Measurements from ENCODE around the gene SPATA32.

Gene SPATA32

DNA sequence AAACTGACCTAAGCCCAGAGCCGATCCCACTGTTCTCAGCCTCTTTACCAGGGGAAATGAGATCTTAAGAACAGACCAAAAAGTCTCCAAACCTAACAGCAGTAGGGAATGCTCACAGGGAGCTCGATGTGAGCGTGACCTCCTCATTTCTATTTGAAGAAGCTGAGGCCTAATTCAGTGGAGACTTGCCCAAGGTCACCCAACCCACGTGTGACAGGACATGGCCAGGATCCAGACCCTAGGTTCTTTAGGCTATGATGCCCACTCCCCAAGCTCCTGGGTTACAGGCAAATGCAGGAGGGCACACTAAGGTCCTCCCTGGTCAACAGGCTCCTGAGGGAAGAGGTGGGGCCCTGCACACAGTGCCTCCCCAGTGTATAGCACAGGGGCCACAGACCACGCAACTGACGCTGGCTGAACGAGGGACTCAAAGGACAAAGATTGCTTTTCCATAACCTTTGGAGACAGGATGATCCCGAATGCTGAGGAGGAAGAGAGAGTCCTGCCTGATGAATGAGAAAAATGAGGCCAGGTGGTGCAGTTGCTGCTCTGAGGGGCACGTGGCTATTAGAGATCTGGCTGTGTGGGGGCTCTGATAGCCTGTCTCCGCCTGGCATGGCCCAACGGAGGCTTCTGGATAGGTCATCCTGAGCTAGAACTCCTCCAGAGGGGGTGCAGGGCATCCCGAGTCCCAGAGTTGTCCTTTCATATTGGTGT, 31.0 kb upstream of the SPATA32 start:
- no peak for DNase-seq

DNA sequence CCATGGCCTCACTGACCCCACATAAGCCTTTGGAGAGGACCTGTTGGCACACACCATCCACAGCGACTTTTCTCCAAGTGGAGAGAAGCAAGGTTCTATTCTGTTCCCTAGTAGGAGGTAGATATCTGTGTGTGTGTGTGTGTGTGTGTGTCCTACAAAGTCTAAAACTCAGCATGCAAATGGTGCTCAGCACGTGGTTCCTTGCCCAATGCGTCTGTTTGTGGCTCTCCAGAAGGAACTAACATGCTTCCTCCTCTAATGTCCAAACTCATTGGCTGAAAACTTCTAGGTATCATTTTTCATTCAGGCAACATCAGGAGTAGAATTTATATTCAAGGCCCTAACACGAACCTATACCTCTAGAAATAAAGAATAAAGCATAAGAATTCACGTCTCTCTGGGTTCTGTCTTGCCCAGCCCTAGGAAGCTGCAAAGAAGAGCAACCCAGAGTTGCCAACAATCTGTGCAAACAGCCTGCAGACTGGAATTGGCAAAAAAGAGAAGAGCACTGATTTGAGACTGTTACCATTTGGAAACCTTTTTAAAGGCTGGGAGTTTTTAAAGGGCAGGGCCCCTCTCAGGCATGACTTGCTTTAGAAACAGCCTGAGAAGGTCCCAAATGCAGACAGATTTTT, 29.4 kb upstream of the SPATA32 start:
- DNase-seq = no peak

DNA sequence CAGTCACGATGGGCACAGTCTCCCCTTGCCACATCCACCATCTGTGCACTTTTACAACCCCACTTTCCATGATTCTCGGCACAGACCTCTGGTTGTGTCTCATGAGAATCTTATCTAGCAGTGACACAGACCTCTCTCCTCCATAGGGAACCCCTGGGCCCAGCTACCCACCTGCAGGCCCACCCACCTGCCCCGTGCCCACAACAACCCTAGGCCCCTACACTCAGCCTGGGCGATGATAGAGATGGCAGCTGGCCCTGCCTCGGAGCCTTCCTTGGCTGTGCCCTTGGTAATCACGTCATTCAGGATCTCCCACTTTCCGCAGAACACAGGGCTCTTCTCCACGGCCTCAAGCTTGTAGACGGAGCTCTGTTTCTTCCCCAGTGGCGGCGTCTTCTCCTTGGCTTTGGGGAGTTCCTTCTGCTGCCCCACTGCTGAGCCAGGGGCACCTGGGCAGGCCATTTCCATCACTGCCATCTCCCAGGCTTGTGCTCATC, 28.4 kb upstream of the SPATA32 start:
- no peak for DNase-seq

DNA sequence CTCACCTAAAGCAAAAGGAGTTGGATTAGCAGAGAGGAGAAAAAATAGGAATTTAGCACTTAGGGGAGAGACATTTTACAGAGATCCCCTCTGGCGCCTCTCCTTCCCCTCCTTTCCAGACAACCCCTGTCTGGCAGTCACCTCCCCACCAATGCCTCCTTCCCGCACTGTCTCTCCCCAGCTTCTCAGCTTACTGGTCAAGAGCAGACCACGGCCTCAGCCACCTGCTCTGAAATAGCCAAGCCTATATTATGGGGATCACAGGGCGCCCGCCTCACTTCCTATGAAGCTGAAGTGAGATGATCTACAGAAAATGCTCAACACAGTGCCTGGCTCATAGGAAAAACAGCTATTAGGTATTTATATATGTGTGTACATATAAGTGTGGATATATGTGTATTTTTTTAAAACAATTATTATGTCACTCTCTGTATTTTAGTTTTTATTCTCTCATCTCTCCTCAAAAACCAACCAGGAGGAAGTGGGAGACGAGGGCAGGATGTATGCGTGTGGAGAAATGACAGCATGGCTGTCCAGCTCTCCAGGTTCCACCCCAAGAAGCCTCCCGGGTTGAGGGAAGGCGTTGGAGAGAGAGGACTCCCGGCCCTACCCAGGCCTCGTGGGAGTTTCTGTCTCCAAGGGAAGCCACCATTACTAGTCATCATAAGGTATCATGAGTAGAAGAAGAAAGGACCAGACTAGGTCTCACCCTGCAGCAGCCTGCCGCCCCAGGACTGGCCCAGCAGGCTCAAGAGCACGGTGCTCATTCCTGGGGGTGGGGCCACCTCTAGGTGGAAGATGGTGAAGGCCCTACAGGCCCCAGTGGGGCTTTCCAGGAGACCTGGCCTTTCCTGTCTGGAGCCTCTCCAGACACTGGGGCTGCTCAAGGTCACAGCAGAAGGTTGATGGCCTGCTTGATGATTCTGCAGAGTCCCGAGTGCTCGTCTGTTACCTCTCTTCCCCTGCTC, 27.7 kb upstream of the SPATA32 start:
- DNase-seq = no peak

DNA sequence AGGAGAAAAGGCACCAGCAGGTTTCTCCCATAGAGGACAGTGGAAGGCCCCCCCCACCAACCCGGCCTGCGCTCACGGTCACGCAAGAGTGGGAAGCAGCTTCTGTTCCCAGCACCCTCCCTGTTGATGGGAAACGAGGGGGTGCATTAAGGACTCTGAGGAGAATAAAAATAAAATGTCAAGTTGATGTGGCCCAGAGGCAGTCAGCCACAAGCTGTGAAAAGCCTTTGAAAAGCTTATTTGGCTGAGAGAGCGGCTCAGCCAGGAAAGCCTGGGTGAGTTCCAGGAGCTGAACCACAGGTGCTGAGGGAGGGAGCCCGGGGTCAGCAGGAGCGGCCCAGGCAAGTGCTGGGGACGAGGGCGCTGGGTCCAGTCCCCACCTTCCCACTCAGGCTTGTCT, 26.9 kb upstream of the SPATA32 start:
- DNase-seq = no peak

DNA sequence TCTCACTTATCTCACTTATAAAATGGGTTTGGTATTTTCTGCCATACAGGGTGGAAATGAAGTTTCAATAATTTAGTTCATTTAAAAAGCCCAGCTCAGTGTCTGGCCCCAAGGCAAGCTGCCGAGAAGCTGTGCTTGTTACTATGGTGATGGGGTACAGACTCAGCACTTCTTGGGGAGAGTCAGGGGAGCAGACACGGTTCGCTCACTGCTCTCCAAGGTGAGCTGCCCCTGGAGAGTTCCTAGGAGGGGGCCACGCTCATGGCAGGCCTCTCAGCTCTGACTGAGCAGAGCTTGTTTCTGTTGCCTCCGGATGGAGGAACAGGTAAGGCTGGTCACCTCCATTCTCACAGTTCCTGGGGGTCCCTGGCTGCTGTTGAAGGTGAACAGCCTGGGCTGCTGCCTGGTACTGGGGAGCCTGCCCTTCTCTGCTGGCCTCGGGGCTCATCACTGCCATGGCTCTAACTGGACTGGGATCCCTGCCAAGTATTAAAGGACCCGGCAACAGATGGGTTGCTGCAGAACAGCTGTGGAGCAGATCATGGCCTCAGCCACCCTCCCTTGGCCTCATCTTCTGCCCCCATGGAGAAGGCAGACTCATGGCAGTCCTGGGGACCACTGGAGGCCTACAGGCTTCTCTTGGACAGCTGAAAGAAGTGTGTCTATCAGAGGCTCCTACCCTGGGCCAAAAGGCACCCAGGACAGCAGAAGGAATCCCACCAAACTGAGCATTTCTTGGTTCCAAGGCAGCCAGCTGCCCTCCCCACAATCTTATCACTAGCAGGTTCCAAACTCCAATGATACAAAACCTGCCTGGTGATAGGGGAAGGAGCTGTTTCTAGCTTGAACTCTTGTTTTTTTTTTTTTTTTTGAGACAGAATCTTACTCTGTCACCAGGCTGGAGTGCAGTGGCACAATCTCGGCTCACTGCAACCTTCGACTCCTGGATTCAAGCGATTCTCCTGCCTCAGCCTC, 25.9 kb upstream of the SPATA32 start:
- DNase-seq = no peak

DNA sequence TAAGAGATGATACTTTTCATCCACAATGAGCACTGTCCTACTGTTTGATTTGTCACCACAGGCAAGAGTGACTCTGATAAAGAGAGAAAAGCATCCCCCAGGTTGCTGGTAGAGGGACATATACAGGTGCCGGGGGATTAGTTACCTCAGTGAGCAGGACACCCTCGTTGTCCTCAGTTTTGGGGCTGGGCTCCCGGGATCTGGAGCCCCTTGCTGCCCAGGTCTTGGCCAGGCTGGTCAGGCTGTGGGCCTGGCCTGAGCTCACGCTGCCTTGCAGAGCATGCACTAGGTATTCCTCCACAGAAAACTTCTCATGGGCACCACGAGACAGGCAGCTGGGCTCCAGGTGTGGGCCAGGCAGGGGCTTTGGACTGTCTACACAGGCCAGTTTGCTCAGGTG, 24.4 kb upstream of the SPATA32 start:
- DNase-seq = no peak

DNA sequence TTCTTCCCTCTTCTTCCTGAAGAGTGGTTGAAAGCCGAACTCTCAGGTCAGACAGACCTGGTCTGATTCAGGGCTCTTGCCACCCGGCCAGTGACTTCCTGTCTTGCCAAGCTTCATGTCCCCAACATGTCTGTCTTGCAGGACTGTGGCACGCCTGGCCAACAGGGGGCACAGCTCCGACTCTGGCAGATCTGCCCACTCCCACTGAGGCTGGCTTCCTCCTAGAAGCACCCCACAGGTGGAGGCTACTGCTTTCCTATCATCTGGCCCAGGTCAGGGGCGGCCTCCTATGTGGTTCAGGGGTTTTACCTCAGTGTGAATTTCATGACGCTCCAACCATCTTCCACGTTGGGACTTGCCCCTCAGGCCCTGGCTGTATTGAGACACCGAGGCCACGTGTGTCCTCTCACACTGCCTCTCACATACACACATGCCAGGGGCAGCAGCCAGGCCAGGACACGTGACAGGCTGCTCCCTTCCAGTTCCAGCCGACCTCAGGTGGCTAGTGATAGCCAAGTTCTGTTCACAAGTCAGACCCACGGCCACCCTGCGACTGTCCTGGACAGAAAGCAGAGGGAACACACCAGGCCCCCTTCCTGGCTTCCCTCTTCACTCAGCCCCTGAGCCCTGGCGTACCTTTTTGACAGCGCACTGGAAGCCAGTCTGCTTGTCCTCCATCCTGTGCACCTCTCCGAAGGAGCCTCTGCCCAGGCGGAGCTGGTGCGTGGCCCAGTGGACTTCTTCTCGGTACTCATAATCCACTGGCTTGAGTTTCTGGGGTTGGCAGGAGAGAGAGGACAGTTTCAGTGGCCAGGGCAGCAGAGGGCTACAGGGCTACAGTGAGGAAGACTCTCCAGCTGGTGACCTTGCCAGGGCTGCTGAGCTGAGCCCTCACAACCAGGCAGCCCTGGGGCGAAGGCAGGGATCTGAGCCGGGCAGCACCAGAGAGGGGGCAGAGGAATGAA, 22.6 kb upstream of the SPATA32 start:
- DNase-seq = no peak

DNA sequence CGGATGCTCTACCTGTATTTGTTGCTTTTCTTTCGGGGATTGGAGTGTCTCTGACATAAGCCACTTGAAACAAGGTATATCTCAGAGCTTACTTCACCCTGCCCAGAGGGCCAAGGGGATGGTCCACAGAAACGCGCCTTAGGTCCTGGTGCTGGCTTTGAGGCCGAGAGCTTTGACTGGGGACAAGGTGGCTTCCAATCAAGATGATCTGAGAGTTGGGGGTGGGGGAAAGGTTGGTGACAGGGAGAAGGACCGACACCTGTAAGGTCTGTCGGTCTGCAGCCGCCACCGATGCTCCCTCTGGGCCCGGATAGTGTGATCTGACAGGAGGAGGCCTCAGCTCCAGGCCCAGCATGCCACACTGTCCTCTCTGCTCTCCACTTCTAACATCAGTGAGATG, 21.8 kb upstream of the SPATA32 start:
- DNase-seq = no peak

DNA sequence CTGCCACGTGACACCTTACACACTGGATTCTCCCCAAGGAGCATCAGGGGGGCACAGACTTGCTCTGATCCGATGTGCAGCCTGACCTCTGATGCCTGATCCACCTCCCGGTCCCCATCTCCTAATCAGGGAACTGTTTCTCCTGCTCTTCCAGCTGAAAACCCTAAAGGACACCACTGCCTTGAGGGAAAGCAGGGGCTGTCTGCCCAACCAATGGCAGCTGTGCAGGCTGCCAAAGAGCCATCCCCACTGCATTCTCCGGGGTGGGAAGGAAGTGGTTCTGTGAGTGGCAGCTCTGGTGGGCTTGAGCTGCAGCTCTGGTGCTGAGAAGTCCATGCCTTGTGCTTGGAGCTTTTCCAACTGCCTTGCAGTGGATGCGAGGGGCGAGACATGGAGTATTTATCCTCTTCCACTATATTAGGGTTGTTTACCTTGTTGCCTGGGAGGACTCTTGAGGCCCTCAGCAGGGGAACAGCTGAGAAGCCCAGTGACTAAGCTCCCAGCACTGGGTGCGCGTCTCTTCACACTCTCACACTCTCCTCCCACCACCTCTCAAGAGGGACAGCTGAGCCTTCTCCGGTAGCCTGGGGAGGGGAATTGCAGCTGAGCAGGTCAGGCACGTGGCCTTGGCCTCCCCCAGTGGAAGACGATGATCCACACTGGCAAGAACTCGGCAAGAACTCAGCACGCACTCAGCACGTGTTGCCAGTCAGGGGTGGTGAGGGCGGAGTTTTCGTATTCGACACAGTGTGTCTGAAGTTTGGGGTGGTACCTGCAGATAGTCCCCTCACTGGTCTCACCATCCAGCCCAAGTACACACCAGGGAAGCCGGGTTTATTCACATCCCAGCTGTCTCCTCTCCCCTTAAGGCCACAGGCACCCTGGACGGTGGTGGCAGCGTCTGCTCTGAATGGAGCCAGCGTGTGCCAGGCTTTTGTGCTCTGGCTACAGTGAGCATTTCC, 21.1 kb upstream of the SPATA32 start:
- no peak for DNase-seq

DNA sequence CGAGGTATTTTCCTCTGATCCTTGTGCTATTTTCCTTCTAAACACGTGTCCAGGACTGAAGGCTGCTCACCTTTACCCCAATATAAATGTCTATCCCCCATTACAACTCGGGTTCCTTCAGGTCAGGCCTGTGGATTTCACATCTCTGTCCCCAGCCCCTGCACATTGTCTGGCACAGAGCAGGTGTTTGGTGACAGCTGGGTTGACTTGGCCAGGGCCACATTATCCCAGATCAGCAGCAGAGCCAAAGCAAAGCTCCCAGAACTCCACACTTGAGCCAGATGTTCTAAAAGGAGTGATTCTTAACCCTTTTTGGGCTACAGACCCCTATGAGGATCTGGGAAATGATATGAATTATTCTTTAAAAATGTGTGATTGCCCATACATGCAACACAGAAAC, 18.0 kb upstream of the SPATA32 start:
- no peak for DNase-seq

DNA sequence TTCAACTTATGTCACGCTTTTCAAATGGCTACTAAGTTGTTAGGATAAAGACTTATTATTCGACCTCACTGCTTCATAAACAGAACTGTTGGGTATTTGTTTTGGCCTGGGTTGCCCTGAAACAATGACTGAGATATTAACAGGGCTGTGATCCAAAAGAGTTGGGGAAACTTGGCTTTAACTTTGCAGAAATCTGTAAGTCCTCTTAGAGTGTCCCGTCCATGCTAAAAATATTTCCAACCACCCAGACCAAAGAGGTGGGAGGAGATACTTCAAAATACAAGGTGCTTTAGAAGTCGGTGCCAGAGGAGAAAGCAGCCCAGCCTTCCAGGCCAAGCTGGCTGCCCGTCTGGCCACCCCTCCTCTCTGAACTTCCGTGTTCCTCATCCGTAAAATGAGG, 16.1 kb upstream of the SPATA32 start:
- DNase-seq = no peak

DNA sequence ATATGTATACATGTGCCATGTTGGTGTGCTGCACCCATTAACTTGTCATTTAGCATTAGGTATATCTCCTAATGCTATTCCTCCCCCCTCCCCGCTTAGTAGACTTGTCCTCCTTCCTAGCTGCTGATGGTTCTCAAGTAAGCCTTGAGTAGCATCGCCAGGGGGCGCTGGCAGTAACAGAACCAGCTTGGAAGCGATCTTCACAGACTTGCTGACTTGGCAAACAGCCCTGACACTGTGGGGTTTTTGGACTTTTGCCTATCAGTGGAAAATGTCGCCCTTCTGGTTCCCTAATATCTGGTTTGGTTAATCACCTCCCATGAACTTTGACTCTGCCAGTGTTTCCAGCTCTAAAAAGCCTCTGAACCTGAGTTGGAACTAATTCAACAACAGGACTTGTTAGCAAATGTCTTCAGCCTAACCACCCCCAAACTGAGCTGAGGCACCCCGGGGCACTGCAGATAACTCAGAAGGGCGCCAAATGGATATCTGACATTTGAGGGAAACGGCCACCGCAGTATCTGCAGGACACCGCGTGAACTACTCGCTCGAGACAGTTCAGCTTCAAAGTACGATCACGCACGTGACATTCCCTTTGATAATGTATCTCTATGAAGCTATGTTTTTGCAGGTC, 15.4 kb upstream of the SPATA32 start:
- peak; percentile 68 for DNase-seq

DNA sequence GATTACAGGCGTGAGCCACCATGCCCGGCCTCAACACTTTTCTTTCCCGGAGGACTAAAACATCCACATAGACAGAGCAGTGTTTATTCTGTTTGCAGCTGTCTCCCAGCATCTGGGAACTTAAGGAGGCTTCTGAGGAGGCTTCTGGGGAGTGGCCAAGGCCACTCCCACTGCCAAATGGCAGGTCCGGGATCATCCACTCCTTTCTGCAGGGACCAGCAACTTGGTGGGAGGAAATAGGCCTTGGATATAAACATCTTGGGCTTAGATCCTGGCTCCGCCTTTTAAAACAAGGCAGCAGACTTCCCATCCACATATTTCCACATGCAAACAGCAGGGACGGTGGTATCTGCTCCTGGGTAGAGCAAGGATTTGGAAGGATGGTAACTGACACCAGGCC, 14.1 kb upstream of the SPATA32 start:
- DNase-seq = no peak

DNA sequence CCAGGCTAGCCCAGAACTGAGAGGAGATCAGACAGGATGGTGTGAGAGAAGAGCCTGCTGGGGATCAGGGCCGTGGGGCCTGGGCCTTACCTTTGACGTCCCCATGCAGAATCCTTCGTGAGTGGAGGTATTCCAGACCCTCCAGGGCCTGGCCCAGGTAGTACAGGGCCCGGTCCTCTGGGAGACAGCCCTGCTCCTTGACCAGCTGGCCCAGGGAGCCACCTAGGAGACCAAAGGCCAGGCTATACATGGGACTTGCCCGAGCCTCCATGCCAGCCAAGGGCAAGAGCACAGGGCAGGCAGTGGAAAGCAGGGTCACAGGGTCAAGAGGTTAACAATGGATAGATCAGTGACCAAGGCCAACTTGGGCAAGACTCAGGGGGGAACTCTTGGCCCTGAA, 12.1 kb upstream of the SPATA32 start:
- DNase-seq = no peak

DNA sequence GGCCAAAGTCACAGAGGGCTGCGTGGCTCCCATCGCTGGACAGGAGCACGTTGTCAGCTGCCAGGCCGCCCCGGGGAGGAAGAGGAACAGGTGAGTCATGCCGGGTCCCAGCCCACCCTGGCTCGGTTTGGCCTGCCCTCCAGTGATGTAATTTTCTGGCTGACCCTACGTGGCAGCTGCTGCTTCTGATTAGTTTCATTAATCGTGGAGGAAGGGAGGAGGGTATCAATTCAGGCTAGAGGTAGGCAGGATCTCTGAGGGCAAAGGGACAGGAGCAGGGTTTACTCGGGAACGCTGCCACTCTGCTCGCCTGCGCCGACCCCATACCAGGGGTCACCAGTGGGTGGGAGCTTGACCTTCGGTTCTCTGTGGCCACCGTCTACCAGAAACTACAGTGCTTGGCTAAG, 11.7 kb upstream of the SPATA32 start:
- DNase-seq = no peak

DNA sequence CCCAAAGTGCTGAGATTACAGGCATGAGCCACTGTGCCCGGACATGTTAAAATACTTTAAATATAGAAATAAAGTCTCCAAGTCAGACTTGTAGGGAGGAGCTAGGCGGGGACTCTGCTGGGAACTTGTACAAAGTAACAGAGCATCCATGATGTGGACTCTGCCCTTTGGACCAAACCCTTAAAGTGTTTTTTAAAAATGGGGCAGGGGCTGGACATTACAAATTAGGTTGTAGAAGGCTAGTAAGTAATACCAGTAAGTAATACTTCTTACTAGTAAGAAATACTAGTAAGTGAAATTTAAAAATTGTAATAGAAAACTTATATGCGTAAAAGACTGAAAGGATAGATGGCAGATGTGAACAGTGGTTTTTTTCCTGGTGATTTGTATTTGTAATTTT, 9.7 kb upstream of the SPATA32 start:
- no peak for DNase-seq

DNA sequence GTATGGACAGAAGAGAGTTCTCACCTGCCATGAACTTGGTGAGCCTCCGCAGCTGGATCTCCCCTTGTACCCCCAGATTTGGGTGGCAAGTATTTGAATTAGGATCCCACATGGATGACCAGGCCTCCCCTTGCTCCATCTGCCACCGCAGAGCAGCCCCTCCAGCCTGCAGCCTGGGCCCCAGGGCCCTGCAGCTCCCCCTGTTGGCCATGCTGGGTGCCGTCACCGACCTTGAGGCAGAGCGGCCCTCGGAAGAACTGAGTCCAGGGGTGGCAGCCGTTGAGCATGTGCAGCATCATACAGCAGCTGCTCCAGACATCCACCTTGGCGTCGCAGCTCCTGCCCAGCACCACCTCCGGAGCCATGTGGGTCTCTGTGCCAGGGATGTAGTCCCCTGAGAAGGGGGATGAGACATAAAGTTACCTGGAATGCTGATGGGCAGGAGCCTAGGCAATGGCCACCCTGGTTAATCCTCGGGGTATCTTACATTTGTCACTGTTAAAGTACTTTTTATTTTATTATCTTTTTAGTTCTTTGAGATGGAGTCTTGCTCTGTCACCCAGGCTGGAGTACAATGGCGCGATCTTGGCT, 9.0 kb upstream of the SPATA32 start:
- no peak for DNase-seq

DNA sequence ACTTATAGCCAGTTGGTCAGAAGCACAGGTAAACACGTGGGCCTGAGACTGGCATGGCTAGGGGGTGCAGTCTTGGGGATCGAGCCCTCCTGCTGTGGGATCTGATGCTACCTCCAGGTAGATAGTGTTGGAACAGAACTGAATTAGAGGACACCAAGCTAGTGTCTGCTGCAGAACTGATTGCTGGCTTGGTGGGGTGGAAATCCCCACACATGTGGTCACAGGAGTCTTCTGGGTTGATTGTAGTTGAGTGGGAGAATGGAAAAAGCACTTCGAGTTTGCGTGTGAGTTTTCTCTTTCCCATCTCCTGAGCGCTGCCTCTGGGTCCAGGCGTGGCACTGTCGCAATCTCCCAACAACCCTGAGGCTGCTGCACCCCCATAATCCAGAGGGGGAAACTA, 8.0 kb upstream of the SPATA32 start:
- DNase-seq = no peak

All from amniotic stem cell (primary cell).